ENCODE data around the gene TLDC2.

DNA sequence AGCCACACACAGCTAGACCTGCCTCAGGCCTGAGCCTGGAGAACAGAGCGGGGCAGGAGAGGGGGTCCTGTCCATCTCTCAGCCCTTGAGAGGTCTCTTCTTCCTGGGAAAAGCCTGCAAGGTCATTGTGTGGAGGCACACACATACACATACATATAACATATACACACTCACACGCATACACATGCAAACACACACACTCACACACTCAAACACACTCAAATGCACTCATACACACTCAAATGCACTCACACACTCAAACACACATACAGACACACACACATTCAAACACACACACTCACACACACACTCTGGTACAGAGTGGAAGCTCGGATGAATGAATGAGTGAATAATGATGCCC, 515 bp downstream of the TLDC2 start:
- TF ChIP-seq POLR2A (IDR thresholded peaks at IDR 0.05; ENCODE audit: low read depth, low read length) = no peak
- no peak for TF ChIP-seq POLR2AphosphoS5 (IDR thresholded peaks at IDR 0.05; ENCODE audit: low read depth, low read length)
- TF ChIP-seq TAF1 (IDR thresholded peaks at IDR 0.05; ENCODE audit: low read depth, low read length) = no peak
- no peak for TF ChIP-seq POU2F2 (IDR thresholded peaks at IDR 0.05; ENCODE audit: low read depth, low read length)
- TF ChIP-seq SPI1 (IDR thresholded peaks at IDR 0.05; ENCODE audit: low read depth, low read length) = no peak
- TF ChIP-seq PAX5 (IDR thresholded peaks at IDR 0.05; ENCODE audit: insufficient read depth, low read length, severe bottlenecking) = no peak

All from GM12891 (cell line).